GM18867 (cell line): Measurements from ENCODE around the gene PDLIM7.
A peak's percentile ranks its signal among the peaks of the same experiment; 100 is the strongest.
"Not testable (repeated sequence)": the region's sequence is repeated elsewhere in the genome, so short reads cannot be mapped to it uniquely, and the experiment has no call there.

ENCODE experiments used
- ATAC-seq: cut with Tn5 transposase; IDR thresholded peaks from one replicate; pipeline ENCODE4 v1.9.1; 2021; ENCODE audit warnings: mild to moderate bottlenecking, moderate library complexity; ENCODE audit not compliant: unreplicated experiment

The PDLIM7 gene

GRCh38 chr5:177497292-177498012 lies at the start of gene PDLIM7:
PDLIM7 (minus strand) TSS chr5:177497604; CDS start chr5:177496512, 1,092 bp downstream.
- peak; percentile 75 for ATAC-seq

- ATAC-seq = no peak
Observed at GRCh38 chr5:177546258-177546741, 48.9 kb upstream of the PDLIM7 start.

- ATAC-seq = no peak
Observed at GRCh38 chr5:177545487-177546257, 48.3 kb upstream of the PDLIM7 start.

- no peak for ATAC-seq
Observed at GRCh38 chr5:177542816-177543465, 45.5 kb upstream of the PDLIM7 start.

- no peak for ATAC-seq
Observed at GRCh38 chr5:177540438-177540837, 43.0 kb upstream of the PDLIM7 start.

- no peak for ATAC-seq
Observed at GRCh38 chr5:177539411-177539810, 42.0 kb upstream of the PDLIM7 start.

- no peak for ATAC-seq
Observed at GRCh38 chr5:177538876-177539275, 41.5 kb upstream of the PDLIM7 start.

GRCh38 chr5:177537389-177538361 lies 40.3 kb upstream of the PDLIM7 start:
- no peak for ATAC-seq

GRCh38 chr5:177536386-177536785 lies 39.0 kb upstream of the PDLIM7 start:
- ATAC-seq = no peak

GRCh38 chr5:177535125-177535524 lies 37.7 kb upstream of the PDLIM7 start:
- no peak for ATAC-seq

GRCh38 chr5:177534433-177534832 lies 37.0 kb upstream of the PDLIM7 start:
- not testable (repeated sequence) for ATAC-seq

- ATAC-seq = no peak
Observed at GRCh38 chr5:177531209-177531940, 34.0 kb upstream of the PDLIM7 start.

- ATAC-seq = no peak
Observed at GRCh38 chr5:177530638-177531037, 33.2 kb upstream of the PDLIM7 start.

GRCh38 chr5:177529247-177530203 lies 32.1 kb upstream of the PDLIM7 start:
- no peak for ATAC-seq

GRCh38 chr5:177528631-177529030 lies 31.2 kb upstream of the PDLIM7 start:
- ATAC-seq = no peak

GRCh38 chr5:177527595-177527994 lies 30.2 kb upstream of the PDLIM7 start:
- ATAC-seq = no peak

GRCh38 chr5:177526791-177527190 lies 29.4 kb upstream of the PDLIM7 start:
- no peak for ATAC-seq

GRCh38 chr5:177526191-177526590 lies 28.8 kb upstream of the PDLIM7 start:
- no peak for ATAC-seq
